ENCODE results near the gene ARID1A. TPM values are rescaled to one million over a fixed set of nuclear protein-coding genes. Genes with fewer than 3 reads are reported as not detected.

ARID1A gene
- total and polyA plus RNA-seq, 9 of the 15 experiments (the other 6 are each of a cell fraction or from before 2014, with no cell fraction given), result 8.3 to 88.3 (median 22.5) TPM

GRCh38 chr1:26690576-26691031 lies 5.2 kb upstream of the ARID1A start (continued):
- no peak for TF ChIP-seq BCLAF1 (IDR thresholded peaks at IDR 0.05; ENCODE audit: borderline replicate concordance in 1 of 2, control insufficient read depth in 1 of 2, low read depth in 2 of 2, low read length in 1 of 2)
- no peak for TF ChIP-seq SIN3B (IDR thresholded peaks at IDR 0.05; ENCODE audit: low read depth)
- 0 out of 2 replicates have a peak, but pooled peaks have one; percentile 16 for TF ChIP-seq SMARCC2 (IDR thresholded peaks at IDR 0.05; ENCODE audit: low read depth)
- no peak for TF ChIP-seq BRCA1 (IDR thresholded peaks at IDR 0.05)
- no peak for TF ChIP-seq BRCA1 (CRISPR knock-in tag; IDR thresholded peaks at IDR 0.05)
- TF ChIP-seq CHD4 (IDR thresholded peaks at IDR 0.05; ENCODE audit: insufficient read depth, insufficient replicate concordance, low read depth, low read length, poor library complexity, severe bottlenecking), result no peak

All from K562 (cell line).